ENCODE data around the gene XRN2.

Gene XRN2

GRCh38 chr20:21309678-21310467 is 6.7 kb downstream of the XRN2 start:
- POLR2A ChIA-PET, result no interaction called here
- no peak for TF ChIP-seq CTCF (IDR thresholded peaks at IDR 0.05; ENCODE audit: control extremely low read depth, extremely low read depth, low read depth, missing control alignments)
- no peak for DNase-seq (ENCODE audit: extremely low spot score)
- CTCF ChIA-PET, result interaction anchor here (0.7 to 1.2 kb wide), 2 partner anchors 12 to 74 kb away, joined by 3 to 4 read pairs; no protein-coding TSS in a partner anchor

DNA sequence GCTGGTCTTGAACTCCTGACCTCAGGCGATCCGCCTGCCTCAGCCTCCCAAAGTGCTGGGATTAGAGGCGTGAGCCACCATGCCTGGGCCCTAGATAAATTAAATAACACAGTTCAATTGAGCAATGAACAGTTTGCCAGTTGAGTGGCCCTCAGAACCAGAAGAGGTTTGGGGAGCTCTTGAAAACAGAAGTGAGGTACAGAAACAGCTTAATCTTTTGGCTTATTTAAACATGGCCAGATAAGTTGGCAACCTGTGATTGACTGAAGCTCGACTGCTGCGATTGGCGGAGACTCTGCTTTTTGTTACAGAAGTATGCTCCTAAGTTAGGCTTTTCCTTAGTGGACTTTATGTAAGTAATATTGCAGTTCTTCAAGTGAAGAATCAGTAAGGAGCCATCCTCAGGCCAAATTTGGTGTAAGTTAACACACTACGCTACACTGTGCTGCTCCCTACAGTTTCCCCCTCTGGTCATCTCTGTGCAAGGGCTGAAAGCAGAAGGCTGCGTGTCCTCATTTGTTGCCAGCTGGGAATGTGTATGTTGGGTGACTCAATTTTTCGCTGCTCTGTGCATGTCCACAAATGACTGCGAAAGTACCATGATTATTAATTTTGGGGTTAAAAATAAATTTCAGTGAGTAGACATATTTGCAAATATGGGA is 9.8 kb downstream of the XRN2 start:
- POLR2A ChIA-PET, result interaction anchor here (1.6 kb wide), 1 partner anchor 10 kb away, joined by 9 read pairs; the partner anchor contains the start of gene XRN2

DNA sequence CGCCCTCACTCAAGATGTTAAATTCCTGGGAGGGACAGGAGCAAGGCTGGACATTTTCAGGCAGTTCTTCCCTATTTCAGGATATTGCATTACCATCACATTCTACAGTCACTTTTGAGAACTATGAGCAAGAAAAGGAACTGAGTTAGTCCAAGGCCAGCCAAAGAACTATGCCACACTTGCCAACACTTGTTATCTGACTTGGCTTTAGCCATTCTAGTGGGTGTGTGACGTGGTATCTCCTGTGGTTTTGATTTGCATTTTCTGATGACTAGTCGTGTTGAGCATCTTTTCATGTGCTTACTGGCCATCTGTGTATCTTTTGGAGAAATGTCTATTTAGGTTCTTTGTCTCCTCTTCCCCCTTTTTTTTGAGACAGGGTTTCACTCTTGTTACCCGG is 12.0 kb downstream of the XRN2 start:
- no peak for TF ChIP-seq CTCF (IDR thresholded peaks at IDR 0.05; ENCODE audit: control extremely low read depth, extremely low read depth, low read depth, missing control alignments)
- ChIA-PET POLR2A (no interaction called here), CTCF (interaction anchor here (1.2 kb wide), 2 partner anchors 9 to 11 kb away, joined by 3 read pairs; no protein-coding TSS in a partner anchor)
- no peak for DNase-seq (ENCODE audit: extremely low spot score)

More for the DNA sequence above, 9.8 kb downstream of the XRN2 start:
- DNase-seq (ENCODE audit: extremely low spot score), result no peak
- CTCF ChIA-PET, result interaction anchor here (1.6 kb wide), 1 partner anchor 12 kb away, joined by 5 read pairs; no protein-coding TSS in a partner anchor
- no peak for TF ChIP-seq CTCF (IDR thresholded peaks at IDR 0.05; ENCODE audit: control extremely low read depth, extremely low read depth, low read depth, missing control alignments)

DNA sequence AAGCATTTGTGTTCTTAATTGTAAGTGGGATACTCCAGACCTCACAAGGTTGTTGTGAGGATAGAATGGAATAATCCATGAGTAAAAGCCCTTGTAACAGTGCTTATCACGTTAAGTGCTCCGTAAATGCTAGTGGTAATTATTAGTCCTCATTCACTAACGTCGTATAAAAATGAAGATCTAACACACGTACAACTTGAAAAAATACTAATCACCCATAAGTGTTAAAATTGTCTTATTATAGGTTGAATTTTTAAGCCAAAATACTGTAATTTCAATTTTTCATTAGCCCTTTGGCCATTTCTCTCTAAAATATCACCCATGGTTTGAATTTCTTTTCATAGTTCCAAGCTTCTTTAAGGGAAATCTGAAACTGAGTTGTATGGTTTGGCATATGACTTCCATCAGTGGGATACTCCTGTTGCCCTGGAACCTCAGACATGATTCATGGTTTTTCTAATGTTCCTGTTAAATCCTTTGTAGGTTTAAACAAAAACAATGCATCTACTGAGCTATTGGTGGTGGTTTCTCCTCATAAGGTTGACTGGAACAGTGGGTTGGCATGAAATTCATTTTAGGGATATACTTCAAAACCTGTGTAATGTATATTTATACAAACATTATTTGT is 19.1 kb downstream of the XRN2 start:
- no peak for DNase-seq (ENCODE audit: extremely low spot score)
- ChIA-PET CTCF (interaction anchor here (1.1 to 1.8 kb wide), 4 partner anchors 9 to 19 kb away, joined by 3 to 6 read pairs (median 5); partner anchors contain the start of gene XRN2), POLR2A (interaction anchor here (0.6 kb wide), 1 partner anchor 22 kb away, joined by 3 read pairs; no protein-coding TSS in a partner anchor)
- TF ChIP-seq CTCF (IDR thresholded peaks at IDR 0.05; ENCODE audit: control extremely low read depth, extremely low read depth, low read depth, missing control alignments), result no peak

- TF ChIP-seq CTCF (IDR thresholded peaks at IDR 0.05; ENCODE audit: control extremely low read depth, extremely low read depth, low read depth, missing control alignments), result no peak
- CTCF ChIA-PET, result interaction anchor here (0.9 to 1.8 kb wide), 4 partner anchors 8 to 20 kb away, joined by 3 to 6 read pairs (median 6); partner anchors contain the start of gene XRN2
- POLR2A ChIA-PET, result no interaction called here
- DNase-seq (ENCODE audit: extremely low spot score), result no peak
Observed at GRCh38 chr20:21322921-21323331, 19.8 kb downstream of the XRN2 start.

DNA sequence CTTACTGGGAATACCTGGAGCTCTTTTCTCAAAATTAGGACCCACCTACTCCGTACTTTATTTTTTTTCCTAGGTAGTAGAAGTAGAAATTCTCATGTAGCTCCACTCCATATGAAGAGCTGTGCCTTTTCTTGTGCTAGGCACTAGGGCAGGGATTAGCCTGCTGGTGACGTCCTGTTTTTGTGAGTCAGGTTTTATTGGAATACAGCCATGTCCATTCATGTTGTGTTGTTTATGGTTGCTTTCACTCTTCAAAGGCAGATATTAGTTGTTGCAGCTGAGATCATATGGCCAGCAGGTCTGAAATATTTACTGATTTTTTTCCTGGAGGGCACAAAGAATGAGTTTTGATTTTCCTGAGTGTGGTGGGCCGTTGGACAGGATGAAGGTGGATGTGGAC is 20.5 kb downstream of the XRN2 start:
- POLR2A ChIA-PET, result no interaction called here
- CTCF ChIA-PET, result interaction anchor here (0.9 to 1.8 kb wide), 5 partner anchors 8 to 20 kb away, joined by 3 to 6 read pairs (median 5); partner anchors contain the start of gene XRN2
- no peak for DNase-seq (ENCODE audit: extremely low spot score)
- no peak for TF ChIP-seq CTCF (IDR thresholded peaks at IDR 0.05; ENCODE audit: control extremely low read depth, extremely low read depth, low read depth, missing control alignments)

Data from GM10248 (cell line).